ENCODE measurements around the gene ZCCHC7. TPM values are rescaled to one million over a fixed set of nuclear protein-coding genes. Genes with fewer than 3 reads are reported as not detected.
"Not testable (repeated sequence)": the region's sequence is repeated elsewhere in the genome, so short reads cannot be mapped to it uniquely, and the experiment has no call there.

Gene ZCCHC7
- total RNA-seq, 1 experiment from 2014 or later = 7.7 TPM

- Histone ChIP-seq H3K9me3 (no peaks in the 10 kb centered on the region), H3K27me3 (no peaks in the 10 kb centered on the region), H3K36me3 (no peaks in the 10 kb centered on the region), H3K4me3 (no peak overlapping the region)
- DNase-seq = no peak
These were observed 67.5 kb downstream of the ZCCHC7 start for GRCh38 chr9:37187713-37188439.

GRCh38 chr9:37190739-37191138, 70.4 kb downstream of the ZCCHC7 start:
- H3K36me3 ChIP-seq, H3K27me3 ChIP-seq, H3K4me3 ChIP-seq, DNase-seq, H3K9me3 ChIP-seq: not testable (repeated sequence)

GRCh38 chr9:37191403-37192089, 71.2 kb downstream of the ZCCHC7 start:
- no peak overlapping the region for H3K4me3 ChIP-seq
- H3K27me3 ChIP-seq = no peaks in the 10 kb centered on the region
- no peaks in the 10 kb centered on the region for H3K9me3 ChIP-seq
- no peak for DNase-seq
- H3K36me3 ChIP-seq = no peaks in the 10 kb centered on the region

GRCh38 chr9:37192803-37193202, 72.4 kb downstream of the ZCCHC7 start:
- DNase-seq = no peak

GRCh38 chr9:37197158-37198038, 77.0 kb downstream of the ZCCHC7 start:
- no peaks in the 10 kb centered on the region for H3K27me3 ChIP-seq
- H3K4me3 ChIP-seq = no peak overlapping the region
- H3K9me3 ChIP-seq = no peaks in the 10 kb centered on the region
- H3K36me3 ChIP-seq = no peaks in the 10 kb centered on the region; the same call in 1 of the 2 replicates
- no peak for DNase-seq

More at GRCh38 chr9:37192803-37193202, 72.4 kb downstream of the ZCCHC7 start:
- no peaks in the 10 kb centered on the region for H3K27me3 ChIP-seq
- no peaks in the 10 kb centered on the region for H3K9me3 ChIP-seq
- H3K4me3 ChIP-seq = no peak overlapping the region
- no peaks in the 10 kb centered on the region for H3K36me3 ChIP-seq

- Histone ChIP-seq H3K4me3 (no peak overlapping the region), H3K36me3 (no peaks in the 10 kb centered on the region; the same call in 1 of the 2 replicates), H3K27me3 (no peaks in the 10 kb centered on the region), H3K9me3 (no peaks in the 10 kb centered on the region)
- no peak for DNase-seq
These were observed 77.8 kb downstream of the ZCCHC7 start for GRCh38 chr9:37198039-37198729.

- no peaks in the 10 kb centered on the region; the same call in 1 of the 2 replicates for H3K36me3 ChIP-seq
- H3K4me3 ChIP-seq = no peak overlapping the region
- H3K27me3 ChIP-seq = no peaks in the 10 kb centered on the region
- no peak for DNase-seq
- no peaks in the 10 kb centered on the region for H3K9me3 ChIP-seq
These were observed 78.5 kb downstream of the ZCCHC7 start for GRCh38 chr9:37198831-37199230.

- Histone ChIP-seq H3K36me3 (no peaks in the 10 kb centered on the region; the same call in 1 of the 2 replicates), H3K4me3 (no peak overlapping the region), H3K27me3 (no peaks in the 10 kb centered on the region), H3K9me3 (no peaks in the 10 kb centered on the region)
- DNase-seq = no peak
These were observed 80.1 kb downstream of the ZCCHC7 start for GRCh38 chr9:37200433-37201005.

GRCh38 chr9:37201581-37201980, 81.2 kb downstream of the ZCCHC7 start:
- no peak for DNase-seq
- Histone ChIP-seq H3K9me3 (no peaks in the 10 kb centered on the region), H3K36me3 (no peaks in the 10 kb centered on the region; the same call in 1 of the 2 replicates), H3K27me3 (no peaks in the 10 kb centered on the region), H3K4me3 (no peak overlapping the region)

GRCh38 chr9:37202091-37202490, 81.7 kb downstream of the ZCCHC7 start:
- no peaks in the 10 kb centered on the region for H3K9me3 ChIP-seq
- no peak overlapping the region for H3K4me3 ChIP-seq
- no peaks in the 10 kb centered on the region; the same call in 1 of the 2 replicates for H3K36me3 ChIP-seq
- DNase-seq = no peak
- no peaks in the 10 kb centered on the region for H3K27me3 ChIP-seq

- H3K4me3 ChIP-seq, H3K9me3 ChIP-seq, H3K27me3 ChIP-seq, DNase-seq, H3K36me3 ChIP-seq: not testable (repeated sequence)
These were observed 83.1 kb downstream of the ZCCHC7 start for GRCh38 chr9:37203456-37203855.

- Histone ChIP-seq H3K36me3 (no peaks in the 10 kb centered on the region; the same call in 1 of the 2 replicates), H3K9me3 (no peaks in the 10 kb centered on the region), H3K4me3 (no peak overlapping the region), H3K27me3 (no peaks in the 10 kb centered on the region)
- no peak for DNase-seq
These were observed 85.8 kb downstream of the ZCCHC7 start for GRCh38 chr9:37206121-37206620.

- Histone ChIP-seq H3K4me3 (no peak overlapping the region), H3K36me3 (no peaks in the 10 kb centered on the region), H3K27me3 (no peaks in the 10 kb centered on the region), H3K9me3 (no peaks in the 10 kb centered on the region)
- DNase-seq = no peak
These were observed 89.3 kb downstream of the ZCCHC7 start for GRCh38 chr9:37209431-37210386.

GRCh38 chr9:37210737-37211523, 90.6 kb downstream of the ZCCHC7 start:
- Histone ChIP-seq H3K4me3 (no peak overlapping the region), H3K27me3 (no peaks in the 10 kb centered on the region), H3K9me3 (no peaks in the 10 kb centered on the region), H3K36me3 (no peaks in the 10 kb centered on the region)
- no peak for DNase-seq

Data from MG63 (cell line).